Osteoblast (primary cell): ENCODE results near the gene OR52N5. TPM values are rescaled to one million over a fixed set of nuclear protein-coding genes. Genes with fewer than 3 reads are reported as not detected.
A peak's percentile ranks its signal among the peaks of the same experiment; 100 is the strongest.

Experiments
- DNase-seq: peaks from one replicate; pipeline ENCODE4 v3.0.0; 2011; ENCODE audit warnings: low spot score, mixed read lengths; ENCODE audit not compliant: insufficient read length; ENCODE audit errors: missing footprints
- H2AFZ ChIP-seq: 2 replicates; pipeline ENCODE4 v1.6.0; 2011; ENCODE audit warnings: mild to moderate bottlenecking, low read length
- H3K27ac ChIP-seq: 2 replicates; pipeline ENCODE4 v1.5.1; 2011; ENCODE audit warnings: mild to moderate bottlenecking, low read depth, low read length, moderate library complexity
- H3K27me3 ChIP-seq: 2 replicates; pipeline ENCODE4 v1.6.0; 2012; ENCODE audit warnings: mild to moderate bottlenecking, control low read depth, inconsistent platforms, low read length, moderate library complexity; ENCODE audit not compliant: insufficient read depth
- H3K36me3 ChIP-seq: 2 replicates; pipeline ENCODE4 v1.5.1; 2011; ENCODE audit warnings: mild to moderate bottlenecking, low read length, control low read depth, moderate library complexity; ENCODE audit not compliant: insufficient read depth
- H3K4me1 ChIP-seq: 2 replicates; pipeline ENCODE4 v1.5.1; 2011; ENCODE audit warnings: mild to moderate bottlenecking, low read length, control low read depth, moderate library complexity; ENCODE audit not compliant: insufficient read depth
- H3K4me2 ChIP-seq: 2 replicates; pipeline ENCODE4 v1.6.0; 2011; ENCODE audit warnings: mild to moderate bottlenecking, low read length; ENCODE audit not compliant: insufficient read depth
- H3K4me3 ChIP-seq: fragments of 200-600 bp; sonication (generic); 3 replicates; pipeline ENCODE4 v1.5.1; 2012; ENCODE audit warnings: mild to moderate bottlenecking, low read length, inconsistent platforms; ENCODE audit not compliant: insufficient read depth
- H3K79me2 ChIP-seq: 2 replicates; pipeline ENCODE4 v1.6.0; 2012; ENCODE audit warnings: mild to moderate bottlenecking, low read length, control low read depth, inconsistent platforms; ENCODE audit not compliant: insufficient read depth
- H3K9me3 ChIP-seq: 2 replicates; pipeline ENCODE4 v1.5.1; 2011; ENCODE audit warnings: low read depth, low read length, control low read depth
- H4K20me1 ChIP-seq: 2 replicates; pipeline ENCODE4 v1.6.0; 2012; ENCODE audit warnings: mild to moderate bottlenecking, low read length, control low read depth; ENCODE audit not compliant: insufficient read depth
- total RNA-seq: library from RNA; depleted of rRNA; stranded (reverse); fragments of >200 nt; gene quantifications from 2 replicates; pipeline ENCODE4 v1.2.3, GENCODE V29; 2012
- TF ChIP-seq, protein P1 (sequence below): IDR thresholded peaks from 2 replicates; pipeline ENCODE4 v1.5.1; 2011; ENCODE audit warnings: mild to moderate bottlenecking, low read depth, low read length, moderate library complexity; ENCODE audit errors: extremely low read depth

Gene OR52N5
- total RNA-seq, 1 donor = not detected

- Histone ChIP-seq H3K4me1 (no peaks in the 10 kb centered on the region), H2AFZ (no peak within 1 kb of the TSS), H3K27me3 (peaks cover 2% of the 10 kb centered on the region), H4K20me1 (no peaks in the 10 kb centered on the region), H3K27ac (no peak within 1 kb of the TSS), H3K4me2 (no peak within 1 kb of the TSS), H3K9me3 (no peaks in the 10 kb centered on the region), H3K79me2 (no peaks in the 10 kb centered on the region), H3K36me3 (no peaks in the 10 kb centered on the region), H3K4me3 (no peak within 1 kb of the TSS)
- TF ChIP-seq, protein P1, sequence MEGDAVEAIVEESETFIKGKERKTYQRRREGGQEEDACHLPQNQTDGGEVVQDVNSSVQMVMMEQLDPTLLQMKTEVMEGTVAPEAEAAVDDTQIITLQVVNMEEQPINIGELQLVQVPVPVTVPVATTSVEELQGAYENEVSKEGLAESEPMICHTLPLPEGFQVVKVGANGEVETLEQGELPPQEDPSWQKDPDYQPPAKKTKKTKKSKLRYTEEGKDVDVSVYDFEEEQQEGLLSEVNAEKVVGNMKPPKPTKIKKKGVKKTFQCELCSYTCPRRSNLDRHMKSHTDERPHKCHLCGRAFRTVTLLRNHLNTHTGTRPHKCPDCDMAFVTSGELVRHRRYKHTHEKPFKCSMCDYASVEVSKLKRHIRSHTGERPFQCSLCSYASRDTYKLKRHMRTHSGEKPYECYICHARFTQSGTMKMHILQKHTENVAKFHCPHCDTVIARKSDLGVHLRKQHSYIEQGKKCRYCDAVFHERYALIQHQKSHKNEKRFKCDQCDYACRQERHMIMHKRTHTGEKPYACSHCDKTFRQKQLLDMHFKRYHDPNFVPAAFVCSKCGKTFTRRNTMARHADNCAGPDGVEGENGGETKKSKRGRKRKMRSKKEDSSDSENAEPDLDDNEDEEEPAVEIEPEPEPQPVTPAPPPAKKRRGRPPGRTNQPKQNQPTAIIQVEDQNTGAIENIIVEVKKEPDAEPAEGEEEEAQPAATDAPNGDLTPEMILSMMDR = no peak
- DNase-seq = no peak
These were observed 29.2 kb downstream of the OR52N5 start, which contains the start of gene OR52N4 for GRCh38 chr11:5753943-5754342. TSS of gene OR52N4 (plus strand) at chr11:5754243. CDS start at chr11:5754741, 498 bp downstream.

DNA sequence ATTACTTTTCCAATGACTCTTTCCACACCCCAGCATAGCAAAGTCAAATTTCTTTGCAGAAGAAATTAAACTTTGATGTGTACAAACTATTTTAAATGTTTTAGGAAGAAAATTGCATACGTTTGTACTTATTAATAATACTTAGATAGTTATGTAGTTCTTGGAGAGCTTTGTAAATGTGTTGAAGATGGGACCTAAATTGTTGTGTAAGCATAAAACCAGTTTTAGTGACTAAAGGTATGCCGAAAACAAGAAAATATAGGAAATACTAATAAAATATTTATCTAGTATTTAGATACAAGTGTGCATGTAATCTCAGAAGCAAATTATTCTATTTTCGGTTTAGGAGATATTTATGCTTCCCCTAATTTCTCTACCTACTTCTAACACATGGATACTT lies 33.3 kb downstream of the OR52N5 start:
- Histone ChIP-seq H2AFZ (no peak overlapping the region), H3K4me1 (no peaks in the 10 kb centered on the region), H3K27me3 (peaks cover 2% of the 10 kb centered on the region), H3K4me2 (no peak overlapping the region), H3K9me3 (no peaks in the 10 kb centered on the region), H4K20me1 (no peaks in the 10 kb centered on the region), H3K36me3 (no peaks in the 10 kb centered on the region), H3K79me2 (no peaks in the 10 kb centered on the region), H3K27ac (no peak overlapping the region), H3K4me3 (no peak overlapping the region)
- TF ChIP-seq, protein P1 = no peak
- DNase-seq = no peak

GRCh38 chr11:5746614-5747013 lies 36.5 kb downstream of the OR52N5 start:
- Histone ChIP-seq H3K27ac (no peak overlapping the region), H3K4me1 (no peaks in the 10 kb centered on the region), H3K4me3 (no peak overlapping the region), H3K9me3 (no peaks in the 10 kb centered on the region), H3K4me2 (no peak overlapping the region), H3K79me2 (no peaks in the 10 kb centered on the region), H4K20me1 (no peaks in the 10 kb centered on the region), H3K36me3 (no peaks in the 10 kb centered on the region), H3K27me3 (no peaks in the 10 kb centered on the region), H2AFZ (no peak overlapping the region)
- DNase-seq = no peak
- TF ChIP-seq, protein P1 = no peak

- peaks cover 17% of the 10 kb centered on the region for H3K4me1 ChIP-seq
- no peaks in the 10 kb centered on the region for H3K27me3 ChIP-seq
- H3K79me2 ChIP-seq = no peaks in the 10 kb centered on the region
- DNase-seq = peak; percentile 21
- no peak overlapping the region for H3K27ac ChIP-seq
- no peak overlapping the region for H2AFZ ChIP-seq
- no peaks in the 10 kb centered on the region for H3K9me3 ChIP-seq
- H4K20me1 ChIP-seq = no peaks in the 10 kb centered on the region
- H3K36me3 ChIP-seq = no peaks in the 10 kb centered on the region
- TF ChIP-seq, protein P1 = no peak
- H3K4me3 ChIP-seq = no peak overlapping the region
- no peak overlapping the region for H3K4me2 ChIP-seq
These were observed 44.7 kb downstream of the OR52N5 start for GRCh38 chr11:5738431-5738830.
